AG09309 (cell line): ENCODE data around the gene SHCBP1L.

Experiments
- DNase-seq: peaks from one replicate; pipeline ENCODE4 v3.0.0-alpha.2; 2010; ENCODE audit warnings: low read depth
- H3K4me3 ChIP-seq: 2 replicates; pipeline ENCODE4 v1.5.1; 2011; ENCODE audit warnings: mild to moderate bottlenecking, low read depth, low read length, moderate library complexity; ENCODE audit not compliant: control insufficient read depth
- TF ChIP-seq, protein P1 (sequence below): IDR thresholded peaks from 2 replicates; pipeline ENCODE4 v1.5.1; 2011; ENCODE audit warnings: mild to moderate bottlenecking, low read depth, low read length, inconsistent platforms; ENCODE audit not compliant: insufficient read depth, control insufficient read depth; ENCODE audit errors: missing control alignments

Gene SHCBP1L

DNA sequence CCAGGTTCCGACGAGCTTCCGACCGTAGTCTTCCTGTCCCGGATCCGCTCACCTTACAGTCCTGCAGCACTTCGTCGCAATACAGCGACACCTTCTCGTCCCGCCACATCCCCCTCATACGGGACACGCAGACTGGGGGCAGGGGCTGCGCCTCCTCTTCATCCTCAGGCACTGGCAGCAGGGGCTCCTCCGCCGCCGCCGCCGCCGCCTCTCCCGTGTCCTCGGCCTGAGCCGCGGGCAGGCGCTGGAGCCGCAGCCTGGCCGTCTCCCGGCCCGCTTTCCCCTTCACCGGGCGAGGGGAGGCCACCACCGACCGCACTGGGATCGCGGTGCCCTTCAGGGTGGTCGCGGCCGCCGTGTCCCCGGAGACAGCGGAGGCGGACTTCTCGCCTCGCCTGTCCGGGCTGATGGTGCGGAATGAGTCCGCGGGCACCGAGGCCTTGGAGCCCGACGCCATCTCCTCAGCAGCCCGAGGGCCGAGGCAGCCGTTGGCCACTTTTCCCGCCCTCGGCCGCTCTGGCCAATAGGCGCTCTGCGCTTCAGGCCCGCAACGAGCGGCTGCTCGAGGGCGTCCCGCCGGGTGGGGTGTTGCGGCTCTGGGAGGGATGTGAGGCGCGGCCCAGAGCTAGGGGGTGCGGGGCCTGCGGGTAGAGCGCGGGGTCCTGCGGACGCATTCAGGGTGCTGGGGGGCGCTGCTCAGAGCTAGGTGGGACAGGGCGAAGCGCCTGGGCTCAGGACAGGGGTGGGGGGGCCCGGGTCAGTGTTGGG lies at the start of gene SHCBP1L:
TSS of gene SHCBP1L (minus strand) at position 490 of the 768 bp plus-strand sequence. CDS start at position 457, 33 bp downstream.
- TF ChIP-seq, protein P1, sequence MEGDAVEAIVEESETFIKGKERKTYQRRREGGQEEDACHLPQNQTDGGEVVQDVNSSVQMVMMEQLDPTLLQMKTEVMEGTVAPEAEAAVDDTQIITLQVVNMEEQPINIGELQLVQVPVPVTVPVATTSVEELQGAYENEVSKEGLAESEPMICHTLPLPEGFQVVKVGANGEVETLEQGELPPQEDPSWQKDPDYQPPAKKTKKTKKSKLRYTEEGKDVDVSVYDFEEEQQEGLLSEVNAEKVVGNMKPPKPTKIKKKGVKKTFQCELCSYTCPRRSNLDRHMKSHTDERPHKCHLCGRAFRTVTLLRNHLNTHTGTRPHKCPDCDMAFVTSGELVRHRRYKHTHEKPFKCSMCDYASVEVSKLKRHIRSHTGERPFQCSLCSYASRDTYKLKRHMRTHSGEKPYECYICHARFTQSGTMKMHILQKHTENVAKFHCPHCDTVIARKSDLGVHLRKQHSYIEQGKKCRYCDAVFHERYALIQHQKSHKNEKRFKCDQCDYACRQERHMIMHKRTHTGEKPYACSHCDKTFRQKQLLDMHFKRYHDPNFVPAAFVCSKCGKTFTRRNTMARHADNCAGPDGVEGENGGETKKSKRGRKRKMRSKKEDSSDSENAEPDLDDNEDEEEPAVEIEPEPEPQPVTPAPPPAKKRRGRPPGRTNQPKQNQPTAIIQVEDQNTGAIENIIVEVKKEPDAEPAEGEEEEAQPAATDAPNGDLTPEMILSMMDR: no peak
- H3K4me3 ChIP-seq: no peak within 1 kb of the TSS

DNA sequence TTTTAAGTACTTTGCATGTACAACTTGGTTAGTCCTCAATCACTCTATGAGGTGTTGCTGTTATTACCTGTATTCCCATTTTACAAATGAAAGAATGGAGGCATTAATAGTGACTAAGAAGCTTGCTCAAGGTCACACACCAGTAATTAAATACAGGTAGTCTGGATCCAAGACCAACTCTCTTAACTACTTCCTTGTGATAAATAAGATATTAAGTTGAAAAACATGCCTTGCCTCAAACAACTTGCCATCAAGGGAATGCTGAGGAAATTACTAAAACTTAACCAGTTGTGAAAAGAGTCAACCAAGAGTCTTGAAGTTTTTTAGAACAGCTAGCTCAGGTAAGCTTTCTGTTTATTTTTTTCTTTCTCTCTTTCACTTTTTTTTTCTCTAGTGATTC lies 49.3 kb upstream of the SHCBP1L start:
- H3K4me3 ChIP-seq: no peak overlapping the region
- TF ChIP-seq, protein P1: no peak
- no peak for DNase-seq

More for the DNA sequence above, at the start of gene SHCBP1L:
- DNase-seq: no peak

DNA sequence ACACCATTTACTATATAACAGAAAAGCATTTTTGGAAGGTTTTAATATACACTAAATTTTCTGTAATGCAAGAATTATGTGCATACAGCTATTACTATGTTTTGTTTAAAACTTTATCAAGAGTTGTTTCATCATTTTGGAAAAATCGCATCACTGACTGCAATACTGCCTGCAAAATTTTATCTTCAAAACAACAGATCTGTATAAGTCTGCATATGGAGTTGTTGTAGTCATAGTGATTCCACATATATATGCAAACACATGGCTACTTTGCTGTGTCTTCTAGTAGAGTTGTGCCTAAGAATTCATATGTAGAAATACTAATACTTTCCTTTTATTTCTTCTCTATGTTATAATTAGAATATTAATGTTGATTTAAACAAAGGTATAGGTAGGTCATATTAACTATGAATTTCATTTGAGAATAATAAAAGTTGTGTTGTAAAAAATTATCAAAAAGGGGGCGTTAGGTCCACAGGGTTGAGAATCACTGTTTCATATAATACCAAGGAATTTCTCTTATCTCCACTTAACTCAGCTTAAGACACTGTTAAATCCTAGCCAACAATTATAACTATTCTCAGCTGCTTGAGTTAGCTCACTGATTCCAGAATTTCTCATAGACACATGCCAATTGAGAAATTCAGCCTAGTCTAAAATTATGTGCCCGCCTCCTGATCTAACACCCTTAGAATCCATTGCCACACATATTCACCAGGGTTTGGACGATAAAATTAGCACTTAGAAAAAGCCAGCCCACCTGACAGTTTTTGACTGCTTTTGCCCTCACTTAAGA lies 47.4 kb upstream of the SHCBP1L start:
- TF ChIP-seq, protein P1: no peak
- H3K4me3 ChIP-seq: no peak overlapping the region
- DNase-seq: no peak

DNA sequence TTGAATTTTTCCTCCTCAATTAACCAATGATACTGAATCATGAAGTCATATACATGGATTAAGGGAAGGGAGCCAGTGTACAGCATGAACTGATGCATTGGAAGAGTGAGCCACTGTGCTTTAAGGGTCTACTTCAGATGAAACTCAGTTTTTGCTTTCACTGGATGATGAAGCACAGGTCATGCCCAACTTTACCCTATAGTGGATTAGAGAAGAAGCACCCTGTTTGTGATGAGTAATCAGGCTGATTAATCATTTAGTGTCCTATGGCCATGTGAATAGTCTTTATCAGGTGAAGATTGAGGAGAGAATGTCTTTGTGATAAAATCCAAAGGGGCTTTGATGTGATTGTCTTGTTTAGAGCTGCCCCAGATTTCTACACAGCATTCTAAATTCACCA lies 45.5 kb upstream of the SHCBP1L start:
- no peak overlapping the region for H3K4me3 ChIP-seq
- DNase-seq: no peak
- TF ChIP-seq, protein P1: no peak

DNA sequence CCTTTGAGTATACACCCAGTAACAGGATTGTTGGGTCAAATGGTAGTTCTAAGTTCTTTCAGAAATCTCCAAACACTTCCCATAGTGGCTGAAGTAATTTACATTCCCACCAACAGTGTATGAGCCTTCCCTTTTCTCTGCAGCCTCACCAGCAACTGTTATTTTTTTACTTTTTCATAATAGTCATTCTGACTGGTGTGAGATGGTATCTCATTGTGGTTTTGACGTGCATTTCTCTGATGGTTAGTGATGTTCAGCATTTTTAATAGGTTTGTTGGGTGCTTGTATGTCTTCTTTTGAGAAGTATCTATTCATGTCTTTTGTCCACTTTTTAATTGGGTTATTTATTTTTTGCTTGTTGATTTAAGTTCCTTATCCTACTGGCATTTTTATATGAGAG lies 43.9 kb upstream of the SHCBP1L start:
- H3K4me3 ChIP-seq: no peak overlapping the region
- TF ChIP-seq, protein P1: no peak
- DNase-seq: no peak

DNA sequence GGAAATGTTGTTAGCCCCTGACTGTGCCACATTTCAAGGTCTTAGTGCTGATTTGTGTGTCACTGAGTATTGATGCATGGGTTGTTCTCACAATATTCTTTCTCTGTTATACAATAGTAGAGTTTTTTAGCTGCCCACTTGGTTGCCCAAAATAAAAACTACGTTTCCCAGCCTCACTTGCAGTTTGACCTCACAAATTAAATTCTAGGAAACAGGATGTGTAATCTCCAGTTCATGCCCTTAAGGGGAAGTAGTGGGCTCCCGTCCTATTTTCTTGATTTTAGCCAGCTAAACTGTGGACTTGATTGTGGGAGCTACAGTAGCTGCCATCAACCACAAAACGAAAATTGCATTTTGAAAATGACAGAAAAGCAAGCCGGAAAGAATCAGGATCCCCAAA lies 42.9 kb upstream of the SHCBP1L start:
- H3K4me3 ChIP-seq: no peak overlapping the region
- no peak for DNase-seq
- TF ChIP-seq, protein P1: no peak
